ENCODE data around the gene ST6GALNAC1.

- TF ChIP-seq CTCF (conservative IDR thresholded peaks at IDR 0.05) (no peak), ZFX (IDR thresholded peaks at IDR 0.05) (no peak)
Observed at GRCh38 chr17:76676629-76677028, 33.1 kb upstream of the ST6GALNAC1 start.

Data from C4-2B (cell line).